Left lung (tissue), 10 donors: Measurements from ENCODE around the gene GRIN1. TPM values are rescaled to one million over a fixed set of nuclear protein-coding genes. Genes with fewer than 3 reads are reported as not detected.

ENCODE experiments used
- ATAC-seq: fragments of 200-7000 bp; cut with Tn5 transposase; one replicate; pipeline ENCODE4 v1.9.1; 2020; ENCODE audit warnings: moderate library complexity
- DNase-seq, 4 donors: peaks; one replicate each; pipeline ENCODE4 v3.0.0-alpha.2; 2013 to 2020
- H3K27ac ChIP-seq, 2 donors: fragments of 200-600 bp; sonication (generic) in 1 of 2; one replicate each; pipeline versions ENCODE4 v1.5.0 to v1.8.0; 2020 to 2021
- H3K27me3 ChIP-seq, 2 donors: fragments of 200-600 bp; sonication (generic) in 1 of 2; one replicate each; pipeline versions ENCODE4 v1.5.0 to v1.8.0; 2020 to 2021
- H3K36me3 ChIP-seq, 2 donors: fragments of 200-600 bp; sonication (generic) in 1 of 2; one replicate each; pipeline versions ENCODE4 v1.5.0 to v1.8.0; 2020 to 2021
- H3K4me1 ChIP-seq, 2 donors: fragments of 200-600 bp; one replicate each; pipeline ENCODE4 v1.8.0; 2021
- H3K4me3 ChIP-seq, 2 donors: fragments of 200-600 bp; sonication (generic) in 1 of 2; one replicate each; pipeline versions ENCODE4 v1.5.0 to v1.8.0; 2020 to 2021; ENCODE audit warnings: mild to moderate bottlenecking in 1 of 2
- H3K9me3 ChIP-seq, 2 donors: fragments of 200-600 bp; sonication (generic) in 1 of 2; one replicate each; pipeline versions ENCODE4 v1.5.0 to v1.8.0; 2020 to 2021
- CTCF ChIP-seq, 2 donors: fragments of 200-600 bp; sonication (generic) in 1 of 2; IDR thresholded peaks; one replicate each; pipeline versions ENCODE4 v1.5.0 to v1.8.0; 2021; ENCODE audit warnings: antibody characterized with exemption in 2 of 2
- intact Hi-C, 2 donors: fragments of 100-400 bp; cut with DNase I; formaldehyde crosslinking; loops; one replicate each; pipeline versions ENCODE4 v1.11.2 to v1.14.2; 2022
- polyA plus RNA-seq, 6 donors: library from polyadenylated mRNA; unstranded; fragments of 120-200 nt; gene quantifications; one replicate each; pipeline ENCODE4 v1.2.1, GENCODE V29; 2013; ENCODE audit not compliant: insufficient read length in 6 of 6
- total RNA-seq, 2 donors: library from RNA; stranded (reverse); fragmentation: NEBNext Ultra II Directional; extraction: Animal tissue kit (Norgen Biotek cat#: 25700); gene quantifications; one replicate each; pipeline ENCODE4 v1.2.1, GENCODE V29; 2021
- donor health status: DM: no; HTN: yes; CAD: no.
- donor health status: DM: no; HTN: no; CAD: no.

Gene GRIN1
- total and polyA plus RNA-seq, 8 donors: 0.15 to 0.55 (median 0.28) TPM

DNA sequence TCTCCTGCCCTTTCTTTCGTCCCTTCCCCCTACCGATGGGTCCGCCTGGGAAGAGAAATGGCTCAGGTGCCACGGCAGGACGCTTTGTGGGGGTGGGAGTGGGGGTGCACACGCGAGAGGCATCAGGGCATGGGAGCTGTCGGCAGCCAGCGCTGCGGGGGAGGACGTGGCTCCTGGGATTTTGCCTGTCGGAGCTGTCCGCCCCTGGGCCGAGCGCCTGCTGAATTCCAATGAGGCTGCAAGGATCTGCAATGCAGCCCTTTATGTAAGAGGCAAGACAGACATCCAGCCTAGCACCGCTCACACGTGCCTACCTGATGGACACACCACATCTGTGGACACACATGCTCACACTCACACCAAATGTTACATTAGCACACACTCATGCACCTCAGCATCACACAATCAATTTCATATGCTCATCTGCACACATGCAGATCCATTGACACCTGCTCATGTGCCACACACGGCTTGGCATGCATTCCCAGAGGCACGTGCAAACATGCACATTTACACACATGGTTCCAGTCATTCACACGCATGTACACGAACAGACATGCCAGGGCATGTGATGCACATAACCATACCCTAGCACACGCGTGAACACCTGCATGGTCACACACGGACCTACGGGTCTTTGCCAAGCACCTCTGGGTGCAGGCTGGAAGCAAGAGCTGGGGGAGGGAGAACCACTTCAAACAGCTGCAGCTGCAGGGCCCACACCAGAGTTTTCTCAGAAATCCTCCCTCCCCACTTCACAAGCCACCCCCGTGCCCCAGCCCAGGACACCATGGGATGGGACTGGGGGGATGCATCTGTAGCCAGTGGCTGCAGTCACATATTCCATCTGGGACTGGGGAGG, 1.4 kb downstream of the GRIN1 start:
- Histone ChIP-seq H3K9me3 (no peaks in the 10 kb centered on the region), H3K27ac (no peak overlapping the region), H3K27me3 (peaks cover 50 to 92% of the 10 kb centered on the region in 2 donors), H3K4me3 (no peak overlapping the region), H3K36me3 (no peaks in the 10 kb centered on the region), H3K4me1 (peaks cover 0 to 3% of the 10 kb centered on the region in 2 donors)
- no peak for TF ChIP-seq CTCF (IDR thresholded peaks at IDR 0.05)
- ATAC-seq: no peak
- intact Hi-C loops: no loop called here
- peak in 1 of 4 donors; percentile 65 for DNase-seq

DNA sequence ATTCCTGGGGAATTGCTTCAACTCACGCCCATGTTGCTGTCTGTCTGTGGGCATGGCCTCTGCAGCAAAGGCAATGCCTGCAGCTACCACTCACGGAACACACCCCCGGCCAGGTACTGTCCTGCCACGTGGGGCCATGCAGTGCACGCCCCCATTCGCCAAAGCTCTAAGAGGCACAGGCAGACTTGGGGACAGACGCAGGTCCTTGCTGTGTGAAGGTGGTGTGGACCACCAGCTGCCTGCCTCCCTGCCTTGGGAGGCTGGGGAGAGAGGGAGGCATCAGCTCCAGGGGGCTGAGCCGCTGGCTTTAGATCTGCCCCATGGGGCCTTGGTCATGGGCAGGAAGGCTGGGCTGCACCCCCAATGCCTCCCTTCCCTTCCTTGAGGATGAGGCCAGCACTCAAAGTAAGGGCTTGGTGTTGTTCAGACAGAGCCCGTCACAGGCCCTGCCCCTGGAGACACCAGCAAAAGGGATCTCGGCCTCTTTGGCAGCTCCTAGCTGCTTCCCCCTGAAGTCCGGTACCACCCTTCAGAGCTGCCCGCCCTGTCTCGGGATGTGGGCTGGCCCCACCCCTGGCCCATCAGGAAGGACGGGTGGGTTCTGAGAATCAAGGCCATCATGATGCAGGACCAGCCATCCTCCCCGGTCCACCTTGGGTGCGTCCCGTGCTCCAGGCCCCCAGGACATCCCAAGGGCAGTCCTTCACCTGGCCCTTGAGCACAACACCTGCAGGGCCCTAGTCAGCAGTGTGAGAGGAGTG, 2.3 kb downstream of the GRIN1 start:
- peak in 1 of 4 donors; percentile 47 for DNase-seq
- Histone ChIP-seq H3K36me3 (no peaks in the 10 kb centered on the region), H3K27ac (no peak overlapping the region), H3K4me1 (peaks cover 0 to 3% of the 10 kb centered on the region in 2 donors), H3K4me3 (no peak overlapping the region), H3K27me3 (peaks cover 48 to 92% of the 10 kb centered on the region in 2 donors), H3K9me3 (no peaks in the 10 kb centered on the region)
- TF ChIP-seq CTCF (IDR thresholded peaks at IDR 0.05): no peak
- ATAC-seq: no peak
- intact Hi-C loops: no loop called here

- no peaks in the 10 kb centered on the region for H3K36me3 ChIP-seq
- TF ChIP-seq CTCF (IDR thresholded peaks at IDR 0.05): no peak
- no peak overlapping the region for H3K4me3 ChIP-seq
- DNase-seq (peak in 1 of 4 donors; percentile 67), ATAC-seq (no peak)
- peaks cover 38 to 92% of the 10 kb centered on the region in 2 donors for H3K27me3 ChIP-seq
- no peak overlapping the region for H3K27ac ChIP-seq
- no peaks in the 10 kb centered on the region for H3K9me3 ChIP-seq
- intact Hi-C loops: no loop called here
- H3K4me1 ChIP-seq: peaks cover 0 to 3% of the 10 kb centered on the region in 2 donors
These were observed 3.3 kb downstream of the GRIN1 start for GRCh38 chr9:137141976-137142936.

GRCh38 chr9:137143459-137143858, 4.5 kb downstream of the GRIN1 start:
- intact Hi-C loops: no loop called here
- Histone ChIP-seq H3K27ac (no peak overlapping the region), H3K36me3 (no peaks in the 10 kb centered on the region), H3K4me3 (no peak overlapping the region), H3K9me3 (no peaks in the 10 kb centered on the region), H3K27me3 (peaks cover 26 to 92% of the 10 kb centered on the region in 2 donors), H3K4me1 (peaks cover 0 to 3% of the 10 kb centered on the region in 2 donors)
- DNase-seq: peak in 1 of 4 donors; percentile 8
- no peak for ATAC-seq
- no peak for TF ChIP-seq CTCF (IDR thresholded peaks at IDR 0.05)
